ENCODE results near the gene PRR20C. TPM values are rescaled to one million over a fixed set of nuclear protein-coding genes. Genes with fewer than 3 reads are reported as not detected.

PRR20C gene
- not detected in 2 replicates for total RNA-seq

DNA sequence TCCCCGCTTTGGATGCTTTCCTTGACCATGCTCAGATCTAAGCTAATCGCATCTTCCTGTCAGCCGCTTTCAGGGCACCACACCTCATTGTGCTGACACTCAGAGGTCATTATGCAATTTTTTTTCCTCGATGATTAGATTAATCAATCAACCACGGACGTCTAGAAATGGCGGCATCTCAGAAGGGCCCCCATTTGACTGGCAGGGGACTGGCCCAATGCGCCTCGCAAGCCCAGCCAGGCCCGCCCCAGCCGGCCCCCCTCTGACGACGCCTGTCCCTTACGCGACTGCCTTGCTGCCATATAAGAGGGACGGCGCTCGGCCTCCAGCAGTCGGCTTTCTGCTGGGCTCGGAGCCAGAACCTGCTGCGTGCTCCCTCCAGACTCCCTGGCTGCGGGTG is at the start of gene PRR20C:
Gene PRR20C (plus strand): TSS at position 301 of the 400 bp plus-strand sequence. CDS start 387 bp downstream, outside the sequence.

GRCh38 chr13:57140235-57140968 is 13.5 kb upstream of the PRR20C start, which contains the start of gene PRR20A:
Gene PRR20A (plus strand): TSS chr13:57140918. CDS start chr13:57141305, 387 bp downstream.

GRCh38 chr13:57147188-57147587 is 6.7 kb upstream of the PRR20C start, which contains the start of gene PRR20B:
Gene PRR20B (plus strand): TSS chr13:57147488. CDS start chr13:57147875, 387 bp downstream.

GRCh38 chr13:57160332-57160731 is 6.5 kb downstream of the PRR20C start, which contains the start of gene PRR20D:
Gene PRR20D (plus strand): TSS chr13:57160632. CDS start chr13:57161019, 387 bp downstream.

DNA sequence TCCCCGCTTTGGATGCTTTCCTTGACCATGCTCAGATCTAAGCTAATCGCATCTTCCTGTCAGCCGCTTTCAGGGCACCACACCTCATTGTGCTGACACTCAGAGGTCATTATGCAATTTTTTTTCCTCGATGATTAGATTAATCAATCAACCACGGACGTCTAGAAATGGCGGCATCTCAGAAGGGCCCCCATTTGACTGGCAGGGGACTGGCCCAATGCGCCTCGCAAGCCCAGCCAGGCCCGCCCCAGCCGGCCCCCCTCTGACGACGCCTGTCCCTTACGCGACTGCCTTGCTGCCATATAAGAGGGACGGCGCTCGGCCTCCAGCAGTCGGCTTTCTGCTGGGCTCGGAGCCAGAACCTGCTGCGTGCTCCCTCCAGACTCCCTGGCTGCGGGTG is 13.0 kb downstream of the PRR20C start, which contains the start of gene PRR20E:
Gene PRR20E (plus strand): TSS at position 301 of the 400 bp plus-strand sequence. CDS start 387 bp downstream, outside the sequence.

Other genes with a start within 250 kb of the PRR20C start
- not detected in 2 replicates for gene PRR20A, start 13.1 kb upstream of the PRR20C start, total RNA-seq
- not detected in 2 replicates for gene PRR20B, start 6.6 kb upstream of the PRR20C start, total RNA-seq
- gene PRR20D, start 6.6 kb downstream of the PRR20C start, total RNA-seq, result not detected in 2 replicates
- gene PRR20E, start 13.1 kb downstream of the PRR20C start, total RNA-seq, result not detected in 2 replicates